Left ventricle myocardium superior (tissue), 1 donor: ENCODE data around the gene CPA3. TPM values are rescaled to one million over a fixed set of nuclear protein-coding genes. Genes with fewer than 3 reads are reported as not detected.

ENCODE experiments used
- ATAC-seq: fragments of 200-7000 bp; cut with Tn5 transposase; one replicate; pipeline ENCODE4 v1.9.1; 2020; ENCODE audit warnings: mild to moderate bottlenecking, moderate library complexity
- DNase-seq: peaks from one replicate; pipeline ENCODE4 v3.0.0-alpha.2; 2020
- intact Hi-C: fragments of 100-400 bp; cut with micrococcal nuclease; formaldehyde crosslinking; loops from one replicate; pipeline ENCODE4 v1.11.0; 2022
- total RNA-seq: library from RNA; stranded (reverse); fragmentation: NEBNext Ultra II Directional; extraction: Animal tissue kit (Norgen Biotek cat#: 25700); gene quantifications from one replicate; pipeline ENCODE4 v1.2.1, GENCODE V29; 2021
- donor health status: DM: no; HTN: yes; CAD: no; lungs with severe emphysema.

Gene CPA3
- total RNA-seq, 1 donor from 2014 or later, result 2.0 TPM

DNA sequence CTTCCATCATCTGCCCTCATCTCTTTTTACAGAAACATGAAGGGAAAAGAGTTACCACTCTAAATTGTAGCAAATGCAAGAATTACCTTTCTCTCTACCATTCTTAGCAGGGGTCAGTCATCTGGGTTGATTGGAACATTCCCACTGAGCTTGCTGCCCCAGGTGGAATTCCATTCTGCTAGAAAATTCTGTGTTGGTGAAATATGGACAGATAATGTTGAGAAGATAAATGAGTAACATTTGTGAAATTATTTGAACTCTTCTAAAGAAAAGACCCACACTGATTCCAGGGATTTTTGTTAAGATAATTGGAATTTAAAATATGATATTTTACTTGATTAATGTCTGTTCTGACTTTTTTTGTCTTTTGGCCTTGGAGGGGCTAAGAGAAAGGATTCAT, 11.0 kb upstream of the CPA3 start:
- intact Hi-C loops, result no loop called here
- no peak for DNase-seq
- no peak for ATAC-seq

DNA sequence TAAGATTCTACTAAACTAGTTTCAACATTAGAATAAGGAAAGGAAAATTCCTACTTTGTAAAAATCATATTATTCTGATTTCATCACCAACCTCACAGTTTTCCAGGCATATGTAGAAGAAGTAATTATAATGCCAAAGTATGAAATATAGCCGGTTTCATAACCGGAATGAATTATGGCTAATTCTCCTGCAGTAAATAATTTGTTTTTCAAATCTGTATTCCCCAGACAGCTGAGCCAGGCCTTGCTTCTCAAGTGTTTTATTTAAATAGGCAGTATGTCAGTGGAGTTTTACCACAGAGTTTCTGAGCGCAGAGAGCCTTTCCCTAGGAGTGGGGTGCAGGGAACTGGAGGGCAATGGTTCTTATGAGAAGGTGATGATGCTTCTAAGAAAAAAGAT, 8.7 kb upstream of the CPA3 start:
- no peak for DNase-seq
- intact Hi-C loops, result no loop called here
- ATAC-seq, result no peak

DNA sequence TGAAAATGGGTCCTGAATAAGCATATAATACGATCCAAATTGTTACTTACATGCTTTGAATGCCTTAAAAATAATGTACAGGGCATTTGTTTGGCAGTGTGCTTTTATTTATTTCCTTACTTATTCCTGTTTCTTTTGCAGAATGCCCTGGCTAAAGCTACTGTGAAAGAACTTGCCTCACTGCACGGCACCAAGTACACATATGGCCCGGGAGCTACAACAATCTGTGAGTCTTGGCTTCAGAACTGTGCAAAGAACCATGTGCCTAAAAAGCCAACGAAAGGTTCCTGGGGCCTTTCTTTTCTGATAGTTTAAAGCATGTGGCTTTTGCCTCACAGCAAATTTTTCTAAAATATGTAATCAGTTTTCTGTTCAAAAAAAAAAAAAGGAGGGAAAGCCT, 7.8 kb upstream of the CPA3 start:
- ATAC-seq (no peak), DNase-seq (no peak)
- intact Hi-C loops, result no loop called here

DNA sequence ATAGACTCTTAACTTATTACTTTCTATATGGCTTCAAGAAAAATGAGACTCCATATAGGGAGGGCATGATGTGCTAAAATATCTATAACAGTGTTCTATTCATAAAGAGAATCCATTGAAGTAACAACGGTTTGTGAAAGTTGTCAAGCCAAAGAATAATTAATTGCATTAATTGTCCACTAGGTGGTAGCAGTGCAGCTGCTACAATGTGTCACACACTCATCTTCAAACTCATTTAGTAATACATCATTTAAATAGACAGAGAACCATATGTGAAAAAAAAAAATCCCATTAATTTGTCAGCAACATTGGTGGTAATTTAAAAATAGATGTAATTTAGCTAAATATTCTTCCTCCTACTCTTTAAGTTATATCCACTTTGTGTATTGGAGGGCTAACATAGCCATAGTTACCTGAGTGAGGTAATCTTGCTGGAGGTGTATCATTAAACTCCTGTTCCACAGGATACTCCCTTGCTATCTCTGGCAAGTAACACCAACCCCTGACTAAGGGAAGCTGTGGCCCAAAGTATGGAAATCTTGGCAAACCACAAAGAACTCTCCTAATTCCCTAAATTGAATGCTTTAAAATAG, 3.7 kb upstream of the CPA3 start:
- intact Hi-C loops, result loop anchor here (5.0 kb wide), 1 partner anchor 86 kb away; no protein-coding TSS in a partner anchor
- ATAC-seq (peak; percentile 30), DNase-seq (no peak)

DNA sequence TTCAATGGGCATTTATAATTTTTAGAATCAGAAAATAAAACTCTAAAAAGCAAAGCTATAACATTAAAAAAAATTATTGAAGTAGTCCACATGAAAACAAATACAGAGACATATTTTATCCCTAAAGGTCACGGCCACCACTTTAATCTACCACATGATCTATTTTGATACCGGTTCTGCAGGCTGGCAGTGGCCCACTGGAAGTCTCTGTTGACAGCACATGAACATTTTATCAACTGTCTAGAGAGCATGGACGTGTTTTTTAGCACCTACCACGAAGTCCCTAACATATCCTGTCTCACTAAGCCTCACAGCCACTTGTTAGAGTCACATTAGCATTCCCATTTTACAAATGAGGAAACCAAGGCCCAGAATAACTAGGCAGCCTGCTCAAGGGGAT, 1.8 kb upstream of the CPA3 start:
- no peak for DNase-seq
- intact Hi-C loops, result loop anchor here (5.0 kb wide), 1 partner anchor 84 kb away; no protein-coding TSS in a partner anchor
- ATAC-seq, result no peak

DNA sequence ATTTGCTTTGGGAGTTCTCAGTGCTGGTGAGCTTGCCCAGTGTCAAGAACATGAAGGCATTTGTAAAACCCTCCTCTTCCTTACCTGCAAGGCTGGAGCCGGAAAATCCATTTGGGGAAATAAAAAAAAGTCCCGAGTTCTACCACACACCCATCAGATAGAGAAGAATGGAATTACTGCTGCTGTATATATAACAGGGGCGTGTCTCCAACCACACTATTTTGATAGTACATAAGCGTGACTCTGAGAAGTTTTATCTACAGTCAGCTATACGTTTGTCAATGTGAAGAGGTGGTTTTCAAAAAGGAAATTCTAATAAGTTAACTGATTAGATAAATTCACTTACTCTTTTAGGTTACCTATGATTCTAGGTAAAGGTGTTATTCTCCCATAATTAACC, 1.3 kb upstream of the CPA3 start:
- ATAC-seq, result no peak
- DNase-seq, result no peak
- intact Hi-C loops, result loop anchor here (5.0 kb wide), 1 partner anchor 83 kb away; no protein-coding TSS in a partner anchor

DNA sequence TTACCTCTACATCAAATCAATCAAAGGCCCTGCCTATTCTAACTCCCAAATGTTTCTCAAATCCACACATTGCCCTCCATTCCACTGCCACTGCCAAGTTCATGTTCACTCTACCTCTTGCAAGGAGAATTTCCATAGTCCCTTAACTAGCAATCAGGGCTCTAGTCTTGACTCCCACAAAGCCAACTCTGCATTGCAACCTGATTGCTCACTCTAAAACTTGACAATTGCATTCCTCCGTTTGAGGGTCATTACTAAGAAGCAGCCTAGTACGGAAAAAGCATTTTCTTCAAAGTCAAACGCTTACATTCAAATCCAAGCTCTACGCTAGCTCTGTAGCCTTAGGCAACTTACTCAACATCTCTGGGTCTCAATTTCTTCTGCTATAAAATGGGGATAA, 1.2 kb downstream of the CPA3 start:
- ATAC-seq, result no peak
- DNase-seq, result no peak
- intact Hi-C loops, result no loop called here

DNA sequence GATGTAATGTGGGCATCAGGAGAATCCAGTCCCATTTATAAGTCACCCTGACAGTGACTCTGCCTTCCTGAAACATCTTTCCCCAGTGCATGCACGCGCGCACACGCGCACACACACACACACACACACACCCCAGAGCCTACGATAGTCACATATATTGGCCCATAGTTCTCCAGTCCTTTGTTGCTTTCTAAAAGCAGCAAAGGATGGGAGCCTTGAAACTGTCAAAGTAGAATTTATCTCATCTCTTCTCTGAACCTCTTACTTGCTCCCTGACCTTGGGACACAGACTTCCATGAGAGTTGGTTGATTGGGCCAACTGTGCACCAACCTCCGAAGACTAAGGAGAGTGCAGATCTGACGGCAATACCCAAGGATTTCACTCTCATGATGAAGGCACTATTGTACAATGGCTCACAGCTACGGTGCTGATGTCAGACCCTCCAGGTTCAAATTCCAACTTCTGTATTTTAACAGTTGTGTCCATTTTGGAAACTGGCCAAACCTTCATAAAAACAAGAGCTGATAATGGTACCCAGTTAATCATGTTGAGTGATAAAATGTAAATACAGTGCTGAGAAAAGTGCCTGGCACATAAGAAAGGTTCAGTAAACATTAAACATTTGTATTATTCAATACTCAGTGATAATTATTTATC, 8.3 kb downstream of the CPA3 start:
- no peak for ATAC-seq
- no peak for DNase-seq
- intact Hi-C loops, result no loop called here

DNA sequence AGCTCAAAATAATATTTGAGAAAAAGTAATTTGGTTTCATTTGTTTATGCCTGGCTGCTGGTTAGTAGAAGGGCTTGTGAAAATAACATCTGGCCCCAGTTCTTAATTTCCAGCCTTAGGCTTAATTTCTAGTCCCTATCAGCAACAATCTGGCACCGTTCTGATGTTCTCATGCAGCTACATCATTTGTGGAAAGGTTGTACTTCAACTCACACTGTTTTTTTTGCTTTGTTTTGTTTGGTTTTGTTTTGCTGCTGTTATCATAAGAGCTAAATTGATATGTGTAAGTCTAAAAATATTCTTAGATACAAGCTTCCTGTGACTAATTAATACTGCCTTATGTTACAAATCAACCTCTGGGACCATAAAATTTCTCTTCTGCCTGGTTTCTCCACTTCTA, 8.9 kb downstream of the CPA3 start:
- DNase-seq, result no peak
- intact Hi-C loops, result no loop called here
- ATAC-seq, result no peak

DNA sequence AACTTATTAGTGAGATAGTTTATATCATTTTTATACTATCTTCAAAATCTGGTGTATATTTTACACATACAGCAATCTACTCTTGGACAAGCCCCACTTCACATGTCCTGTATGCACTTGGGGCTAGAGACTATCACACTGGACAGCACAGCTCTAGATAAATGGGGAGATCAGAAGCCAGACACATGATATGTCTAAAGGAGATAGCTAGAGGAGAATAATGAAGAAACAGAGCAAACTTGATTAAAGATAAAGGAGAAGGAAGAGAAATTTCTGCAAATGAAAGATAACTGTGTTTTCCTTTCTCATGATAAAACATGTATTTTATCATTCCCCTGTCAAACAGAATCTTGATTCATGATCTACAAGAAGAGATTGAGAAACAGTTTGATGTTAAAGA, 13.0 kb downstream of the CPA3 start:
- intact Hi-C loops, result no loop called here
- ATAC-seq (no peak), DNase-seq (no peak)

DNA sequence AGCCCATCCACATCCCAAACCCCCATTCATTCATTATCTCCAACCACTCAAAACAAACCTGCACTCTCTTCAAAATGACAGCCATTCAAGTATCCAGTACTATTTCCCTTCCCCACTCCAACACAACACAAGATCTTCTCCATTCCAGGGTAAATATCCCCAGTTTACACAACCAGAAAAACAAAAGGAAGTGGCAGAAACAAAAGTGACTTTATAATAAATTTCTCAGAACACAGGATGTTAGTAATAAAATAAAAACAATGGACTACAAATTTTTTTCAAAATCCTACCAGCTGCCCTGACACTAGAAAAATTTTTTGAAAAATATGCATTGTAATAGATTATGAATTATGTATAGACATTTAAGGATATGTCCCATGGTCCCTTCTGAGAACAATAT, 14.2 kb downstream of the CPA3 start:
- no peak for DNase-seq
- intact Hi-C loops, result no loop called here
- ATAC-seq, result no peak

DNA sequence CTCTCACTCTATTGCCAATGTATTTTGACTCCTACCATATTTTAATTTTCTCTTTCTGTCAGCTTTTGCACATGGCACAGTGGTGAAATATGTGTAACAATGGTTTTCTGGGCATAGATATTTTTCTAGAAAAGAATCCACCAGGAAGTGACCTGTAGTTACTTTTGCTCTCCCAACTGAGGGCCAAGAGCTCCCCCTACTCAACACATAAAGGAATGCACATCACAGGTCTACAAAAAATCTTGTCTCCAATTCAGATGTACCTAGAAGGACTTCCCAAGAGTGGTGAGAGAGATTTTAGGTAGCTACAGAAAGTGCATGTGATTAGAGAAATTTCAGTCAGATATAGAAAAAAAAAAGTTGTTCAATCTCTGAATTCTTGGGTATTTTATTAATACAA, 15.6 kb downstream of the CPA3 start:
- DNase-seq (no peak), ATAC-seq (no peak)
- intact Hi-C loops, result no loop called here

DNA sequence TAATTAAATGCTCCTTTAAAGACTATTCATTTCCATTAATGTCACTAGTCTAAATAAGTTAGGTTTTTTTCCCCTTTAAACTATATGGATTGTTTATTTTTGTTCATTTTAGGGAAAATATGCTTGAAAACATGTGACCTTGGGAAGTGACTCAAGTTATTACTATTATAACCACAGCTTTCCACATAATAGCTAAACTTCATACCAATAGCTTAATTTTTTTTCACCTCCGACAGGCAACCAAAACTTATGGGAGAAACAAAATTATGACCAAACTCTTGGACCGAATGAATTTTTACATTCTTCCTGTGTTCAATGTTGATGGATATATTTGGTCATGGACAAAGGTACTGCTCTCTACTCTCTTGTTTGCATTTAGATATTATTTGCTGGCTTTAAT, 16.2 kb downstream of the CPA3 start:
- no peak for ATAC-seq
- intact Hi-C loops, result no loop called here

DNA sequence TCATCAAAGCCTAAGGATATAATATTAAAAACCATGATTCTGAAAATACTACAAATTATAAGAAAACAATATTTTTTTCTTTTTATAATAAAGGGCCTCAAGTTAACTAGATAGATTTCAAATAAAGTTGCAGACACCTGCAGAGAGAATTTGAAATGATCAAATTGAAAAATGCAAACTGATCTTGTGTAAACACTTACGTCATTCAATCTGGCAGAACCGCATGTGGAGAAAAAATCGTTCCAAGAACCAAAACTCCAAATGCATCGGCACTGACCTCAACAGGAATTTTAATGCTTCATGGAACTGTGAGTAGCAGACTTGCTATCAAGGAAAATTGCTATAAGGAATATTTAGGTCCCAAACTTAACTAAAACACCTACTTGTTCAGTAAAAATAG, 17.2 kb downstream of the CPA3 start:
- intact Hi-C loops, result no loop called here
- DNase-seq (no peak), ATAC-seq (no peak)

More for the DNA sequence above, 16.2 kb downstream of the CPA3 start:
- DNase-seq, result no peak

DNA sequence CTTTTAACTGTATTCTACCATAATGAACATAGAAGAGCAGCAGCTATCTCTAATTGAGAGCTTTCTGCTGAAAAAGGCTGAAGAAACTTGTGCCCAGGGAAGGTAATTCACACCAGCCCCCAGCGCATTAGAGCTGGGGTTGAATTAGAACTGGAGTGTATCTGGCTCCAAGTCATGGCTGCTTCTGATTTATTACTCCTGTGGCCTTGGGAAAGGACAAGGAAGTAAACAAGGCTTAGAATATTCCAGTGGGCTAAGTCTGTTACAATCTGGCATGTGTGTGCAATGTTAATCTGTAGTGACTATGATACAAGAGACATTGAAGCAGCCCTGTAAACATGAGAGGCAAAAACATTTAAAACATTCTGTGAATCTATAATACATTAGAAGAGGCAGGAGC, 18.1 kb downstream of the CPA3 start:
- no peak for DNase-seq
- intact Hi-C loops, result no loop called here
- no peak for ATAC-seq

DNA sequence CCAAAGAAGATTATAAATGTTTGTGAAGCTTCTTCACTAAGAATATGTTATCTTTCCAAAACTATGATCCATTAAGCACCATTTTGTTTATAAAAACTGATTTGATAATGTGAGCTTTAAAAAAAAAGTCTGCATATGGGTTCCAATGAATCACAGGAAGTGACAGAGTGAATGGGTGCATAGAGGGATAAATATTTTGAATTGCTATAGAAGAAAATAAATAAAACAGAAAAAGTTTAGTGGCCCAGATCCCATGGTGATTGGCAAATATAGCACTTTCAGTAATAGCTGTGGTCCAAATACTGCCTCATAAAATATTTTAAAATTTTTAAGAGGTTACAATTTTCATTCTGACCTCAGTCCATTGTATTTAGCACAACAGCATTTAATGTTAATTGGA, 19.2 kb downstream of the CPA3 start:
- ATAC-seq, result no peak
- intact Hi-C loops, result no loop called here
- DNase-seq, result no peak

DNA sequence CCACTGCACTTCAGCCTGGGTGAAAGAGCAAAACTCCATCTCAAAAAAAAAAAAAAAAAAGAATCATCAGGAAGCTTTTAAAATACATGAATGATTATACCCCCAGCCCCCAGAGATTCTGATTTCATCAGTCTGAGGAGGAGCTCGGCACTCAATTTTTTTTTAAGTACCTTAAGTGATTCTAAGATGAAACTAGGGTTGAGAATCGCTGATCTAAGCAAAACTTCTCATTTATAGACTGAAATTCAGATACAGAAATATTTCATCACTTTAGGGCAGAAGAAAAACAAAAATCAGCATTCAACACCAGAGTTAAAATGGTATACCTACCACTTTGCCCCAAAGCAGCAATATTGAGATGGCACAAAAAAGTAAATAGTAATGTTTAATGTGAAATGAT, 24.7 kb downstream of the CPA3 start:
- intact Hi-C loops, result no loop called here
- ATAC-seq (no peak), DNase-seq (no peak)

DNA sequence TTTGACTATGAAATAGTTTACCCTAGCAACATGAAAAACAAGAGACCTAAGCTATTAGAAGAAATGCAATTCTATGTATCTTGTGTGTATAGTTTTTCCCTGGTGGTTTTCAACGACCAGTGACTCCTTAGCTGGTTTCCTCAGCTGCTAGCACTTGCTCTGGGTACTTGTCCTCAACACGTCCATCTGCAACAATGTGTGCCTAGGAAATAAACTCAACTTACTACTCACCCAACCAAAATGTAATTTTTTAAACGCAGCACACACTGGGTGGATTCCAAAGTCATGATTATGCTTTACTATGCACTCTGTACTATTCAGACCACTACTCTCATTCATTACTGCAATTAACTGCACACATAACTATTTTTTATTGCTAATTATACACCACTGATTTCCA, 31.0 kb downstream of the CPA3 start:
- DNase-seq (no peak), ATAC-seq (no peak)
- intact Hi-C loops, result no loop called here

DNA sequence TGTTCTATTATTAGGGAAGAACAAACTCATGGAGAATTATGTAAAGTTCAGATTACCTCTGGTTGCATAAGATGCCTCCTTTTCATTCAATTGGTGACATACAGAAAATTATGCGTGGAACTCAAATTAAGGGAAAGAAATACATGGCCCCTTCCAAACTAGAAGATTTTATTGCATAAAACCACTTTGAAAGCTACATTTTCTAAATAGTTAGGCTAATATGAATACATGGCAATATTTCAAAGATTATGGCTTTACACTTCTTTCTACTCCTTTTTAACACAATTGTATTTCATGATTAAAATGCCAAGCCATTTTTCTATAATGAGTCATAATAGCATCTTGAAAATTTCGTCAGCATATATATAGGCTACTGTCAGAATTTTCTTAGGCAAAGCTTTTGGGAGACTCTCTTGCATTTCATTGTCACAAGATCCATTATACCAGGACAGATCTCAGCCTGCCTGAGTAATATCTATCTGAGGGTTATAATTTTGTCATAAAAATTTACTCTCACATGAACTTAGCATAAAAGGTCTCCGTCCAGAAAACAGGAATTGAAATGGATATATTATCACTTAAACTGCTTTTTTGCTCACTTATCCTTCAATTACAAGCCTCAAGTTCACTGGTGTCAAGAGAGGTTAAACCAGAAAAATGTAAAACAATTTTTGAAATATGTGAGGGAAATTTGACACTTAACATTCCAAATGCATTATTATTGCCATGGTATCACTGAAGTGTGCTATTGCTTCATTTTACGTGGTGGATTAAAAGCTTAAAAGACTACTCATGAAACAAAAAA, 37.1 kb downstream of the CPA3 start:
- DNase-seq, result no peak
- intact Hi-C loops, result no loop called here
- ATAC-seq, result no peak

DNA sequence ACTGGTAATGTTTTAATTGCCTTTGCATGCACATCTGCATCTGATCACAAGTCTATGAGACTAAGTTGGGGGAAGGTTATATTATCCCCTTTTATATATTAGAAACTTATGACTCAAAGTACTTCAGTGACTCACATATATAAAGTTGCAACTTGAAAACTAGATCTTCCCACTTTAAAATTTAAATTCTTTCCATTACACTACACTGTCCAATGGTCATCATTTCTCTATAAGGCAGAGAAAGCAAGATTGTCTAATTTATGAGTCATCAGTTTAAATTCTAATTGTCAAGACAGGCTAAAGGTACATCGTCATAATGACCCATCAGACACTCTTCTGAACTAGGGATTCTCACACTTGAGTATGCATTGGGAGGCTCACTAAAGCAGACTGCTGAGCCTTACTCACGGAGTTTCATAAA, 37.9 kb downstream of the CPA3 start:
- intact Hi-C loops, result no loop called here
- ATAC-seq, result no peak
- DNase-seq, result no peak

DNA sequence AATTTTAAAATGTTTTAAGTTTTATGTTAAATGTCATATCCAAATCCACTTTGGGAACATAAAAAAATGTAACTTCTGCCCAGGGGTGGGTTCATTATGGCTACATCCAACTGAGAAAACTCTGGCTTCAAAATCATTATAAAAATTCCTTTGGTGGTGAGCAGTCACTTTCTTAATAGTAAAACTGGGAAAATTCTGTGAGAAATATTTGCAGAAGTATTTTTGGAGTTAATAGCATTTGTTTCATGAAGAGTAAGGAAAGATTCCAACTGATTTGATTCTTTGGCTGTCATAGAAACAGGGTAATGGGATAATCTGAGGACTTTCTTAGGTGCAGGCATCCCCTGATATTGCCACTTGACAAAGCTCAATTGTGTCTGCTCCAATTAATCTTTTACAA, 38.8 kb downstream of the CPA3 start:
- DNase-seq, result no peak
- intact Hi-C loops, result no loop called here
- no peak for ATAC-seq
